K562 (cell line): ENCODE results near the gene ITPK1.

Experiments used
- ZBTB33 ChIP-seq: sonication (generic); formaldehyde crosslinking; IDR thresholded peaks from 2 replicates; pipeline ENCODE4 v1.8.1; 2023; ENCODE audit warnings: mild to moderate bottlenecking, missing genetic modification reagents
- ZBTB8A ChIP-seq: fragments of 450-650 bp; IDR thresholded peaks from 2 replicates; pipeline ENCODE4 v1.6.1; 2018; ENCODE audit warnings: mild to moderate bottlenecking, moderate library complexity; ENCODE audit not compliant: partially characterized antibody

GRCh38 chr14:93122826-93123225 is 7.1 kb upstream of the ITPK1 start:
- TF ChIP-seq ZBTB33 (CRISPR knock-in tag) (no peak), ZBTB8A (no peak)
